ENCODE results near the gene RERE.

DNA sequence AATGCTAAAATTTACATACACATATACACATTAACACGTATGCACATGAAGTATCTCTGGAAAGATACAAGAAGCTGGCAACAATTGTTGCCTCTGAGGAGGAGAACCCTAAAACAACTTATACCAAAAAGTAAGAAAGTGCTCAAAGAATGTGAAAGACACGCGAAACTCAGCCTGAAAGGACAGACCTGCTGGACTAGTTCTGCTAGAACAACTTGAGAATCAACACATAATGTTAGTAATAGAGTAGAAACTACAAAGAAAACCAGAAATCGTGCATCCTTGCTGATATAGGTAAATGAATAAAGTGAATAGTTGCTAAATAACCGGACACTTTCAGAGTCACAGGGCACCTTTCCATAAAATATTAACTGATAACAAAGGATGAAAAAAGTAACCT, 242.5 kb downstream of the RERE start:
- TF ChIP-seq EZH2phosphoT487 (IDR thresholded peaks at IDR 0.05; ENCODE audit: unreplicated experiment), result no peak
- TF ChIP-seq POLR2AphosphoS5 (IDR thresholded peaks at IDR 0.05; ENCODE audit: low read depth), result no peak
- TF ChIP-seq, protein P1, sequence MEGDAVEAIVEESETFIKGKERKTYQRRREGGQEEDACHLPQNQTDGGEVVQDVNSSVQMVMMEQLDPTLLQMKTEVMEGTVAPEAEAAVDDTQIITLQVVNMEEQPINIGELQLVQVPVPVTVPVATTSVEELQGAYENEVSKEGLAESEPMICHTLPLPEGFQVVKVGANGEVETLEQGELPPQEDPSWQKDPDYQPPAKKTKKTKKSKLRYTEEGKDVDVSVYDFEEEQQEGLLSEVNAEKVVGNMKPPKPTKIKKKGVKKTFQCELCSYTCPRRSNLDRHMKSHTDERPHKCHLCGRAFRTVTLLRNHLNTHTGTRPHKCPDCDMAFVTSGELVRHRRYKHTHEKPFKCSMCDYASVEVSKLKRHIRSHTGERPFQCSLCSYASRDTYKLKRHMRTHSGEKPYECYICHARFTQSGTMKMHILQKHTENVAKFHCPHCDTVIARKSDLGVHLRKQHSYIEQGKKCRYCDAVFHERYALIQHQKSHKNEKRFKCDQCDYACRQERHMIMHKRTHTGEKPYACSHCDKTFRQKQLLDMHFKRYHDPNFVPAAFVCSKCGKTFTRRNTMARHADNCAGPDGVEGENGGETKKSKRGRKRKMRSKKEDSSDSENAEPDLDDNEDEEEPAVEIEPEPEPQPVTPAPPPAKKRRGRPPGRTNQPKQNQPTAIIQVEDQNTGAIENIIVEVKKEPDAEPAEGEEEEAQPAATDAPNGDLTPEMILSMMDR (conservative IDR thresholded peaks at IDR 0.05; ENCODE audit: low read depth in 2 of 2), result no peak
- no peak for TF ChIP-seq JUNB (IDR thresholded peaks at IDR 0.05; ENCODE audit: unreplicated experiment)
- no peak for TF ChIP-seq EZH2 (IDR thresholded peaks at IDR 0.05; ENCODE audit: low read depth, unreplicated experiment)
- TF ChIP-seq CREB1 (CRISPR knock-in tag; IDR thresholded peaks at IDR 0.05; ENCODE audit: low read depth), result no peak
- TF ChIP-seq, protein P2, sequence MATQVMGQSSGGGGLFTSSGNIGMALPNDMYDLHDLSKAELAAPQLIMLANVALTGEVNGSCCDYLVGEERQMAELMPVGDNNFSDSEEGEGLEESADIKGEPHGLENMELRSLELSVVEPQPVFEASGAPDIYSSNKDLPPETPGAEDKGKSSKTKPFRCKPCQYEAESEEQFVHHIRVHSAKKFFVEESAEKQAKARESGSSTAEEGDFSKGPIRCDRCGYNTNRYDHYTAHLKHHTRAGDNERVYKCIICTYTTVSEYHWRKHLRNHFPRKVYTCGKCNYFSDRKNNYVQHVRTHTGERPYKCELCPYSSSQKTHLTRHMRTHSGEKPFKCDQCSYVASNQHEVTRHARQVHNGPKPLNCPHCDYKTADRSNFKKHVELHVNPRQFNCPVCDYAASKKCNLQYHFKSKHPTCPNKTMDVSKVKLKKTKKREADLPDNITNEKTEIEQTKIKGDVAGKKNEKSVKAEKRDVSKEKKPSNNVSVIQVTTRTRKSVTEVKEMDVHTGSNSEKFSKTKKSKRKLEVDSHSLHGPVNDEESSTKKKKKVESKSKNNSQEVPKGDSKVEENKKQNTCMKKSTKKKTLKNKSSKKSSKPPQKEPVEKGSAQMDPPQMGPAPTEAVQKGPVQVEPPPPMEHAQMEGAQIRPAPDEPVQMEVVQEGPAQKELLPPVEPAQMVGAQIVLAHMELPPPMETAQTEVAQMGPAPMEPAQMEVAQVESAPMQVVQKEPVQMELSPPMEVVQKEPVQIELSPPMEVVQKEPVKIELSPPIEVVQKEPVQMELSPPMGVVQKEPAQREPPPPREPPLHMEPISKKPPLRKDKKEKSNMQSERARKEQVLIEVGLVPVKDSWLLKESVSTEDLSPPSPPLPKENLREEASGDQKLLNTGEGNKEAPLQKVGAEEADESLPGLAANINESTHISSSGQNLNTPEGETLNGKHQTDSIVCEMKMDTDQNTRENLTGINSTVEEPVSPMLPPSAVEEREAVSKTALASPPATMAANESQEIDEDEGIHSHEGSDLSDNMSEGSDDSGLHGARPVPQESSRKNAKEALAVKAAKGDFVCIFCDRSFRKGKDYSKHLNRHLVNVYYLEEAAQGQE (IDR thresholded peaks at IDR 0.05; ENCODE audit: unreplicated experiment), result no peak
- no peak for TF ChIP-seq NANOG (IDR thresholded peaks at IDR 0.05; ENCODE audit: borderline replicate concordance)
- TF ChIP-seq, protein P3, sequence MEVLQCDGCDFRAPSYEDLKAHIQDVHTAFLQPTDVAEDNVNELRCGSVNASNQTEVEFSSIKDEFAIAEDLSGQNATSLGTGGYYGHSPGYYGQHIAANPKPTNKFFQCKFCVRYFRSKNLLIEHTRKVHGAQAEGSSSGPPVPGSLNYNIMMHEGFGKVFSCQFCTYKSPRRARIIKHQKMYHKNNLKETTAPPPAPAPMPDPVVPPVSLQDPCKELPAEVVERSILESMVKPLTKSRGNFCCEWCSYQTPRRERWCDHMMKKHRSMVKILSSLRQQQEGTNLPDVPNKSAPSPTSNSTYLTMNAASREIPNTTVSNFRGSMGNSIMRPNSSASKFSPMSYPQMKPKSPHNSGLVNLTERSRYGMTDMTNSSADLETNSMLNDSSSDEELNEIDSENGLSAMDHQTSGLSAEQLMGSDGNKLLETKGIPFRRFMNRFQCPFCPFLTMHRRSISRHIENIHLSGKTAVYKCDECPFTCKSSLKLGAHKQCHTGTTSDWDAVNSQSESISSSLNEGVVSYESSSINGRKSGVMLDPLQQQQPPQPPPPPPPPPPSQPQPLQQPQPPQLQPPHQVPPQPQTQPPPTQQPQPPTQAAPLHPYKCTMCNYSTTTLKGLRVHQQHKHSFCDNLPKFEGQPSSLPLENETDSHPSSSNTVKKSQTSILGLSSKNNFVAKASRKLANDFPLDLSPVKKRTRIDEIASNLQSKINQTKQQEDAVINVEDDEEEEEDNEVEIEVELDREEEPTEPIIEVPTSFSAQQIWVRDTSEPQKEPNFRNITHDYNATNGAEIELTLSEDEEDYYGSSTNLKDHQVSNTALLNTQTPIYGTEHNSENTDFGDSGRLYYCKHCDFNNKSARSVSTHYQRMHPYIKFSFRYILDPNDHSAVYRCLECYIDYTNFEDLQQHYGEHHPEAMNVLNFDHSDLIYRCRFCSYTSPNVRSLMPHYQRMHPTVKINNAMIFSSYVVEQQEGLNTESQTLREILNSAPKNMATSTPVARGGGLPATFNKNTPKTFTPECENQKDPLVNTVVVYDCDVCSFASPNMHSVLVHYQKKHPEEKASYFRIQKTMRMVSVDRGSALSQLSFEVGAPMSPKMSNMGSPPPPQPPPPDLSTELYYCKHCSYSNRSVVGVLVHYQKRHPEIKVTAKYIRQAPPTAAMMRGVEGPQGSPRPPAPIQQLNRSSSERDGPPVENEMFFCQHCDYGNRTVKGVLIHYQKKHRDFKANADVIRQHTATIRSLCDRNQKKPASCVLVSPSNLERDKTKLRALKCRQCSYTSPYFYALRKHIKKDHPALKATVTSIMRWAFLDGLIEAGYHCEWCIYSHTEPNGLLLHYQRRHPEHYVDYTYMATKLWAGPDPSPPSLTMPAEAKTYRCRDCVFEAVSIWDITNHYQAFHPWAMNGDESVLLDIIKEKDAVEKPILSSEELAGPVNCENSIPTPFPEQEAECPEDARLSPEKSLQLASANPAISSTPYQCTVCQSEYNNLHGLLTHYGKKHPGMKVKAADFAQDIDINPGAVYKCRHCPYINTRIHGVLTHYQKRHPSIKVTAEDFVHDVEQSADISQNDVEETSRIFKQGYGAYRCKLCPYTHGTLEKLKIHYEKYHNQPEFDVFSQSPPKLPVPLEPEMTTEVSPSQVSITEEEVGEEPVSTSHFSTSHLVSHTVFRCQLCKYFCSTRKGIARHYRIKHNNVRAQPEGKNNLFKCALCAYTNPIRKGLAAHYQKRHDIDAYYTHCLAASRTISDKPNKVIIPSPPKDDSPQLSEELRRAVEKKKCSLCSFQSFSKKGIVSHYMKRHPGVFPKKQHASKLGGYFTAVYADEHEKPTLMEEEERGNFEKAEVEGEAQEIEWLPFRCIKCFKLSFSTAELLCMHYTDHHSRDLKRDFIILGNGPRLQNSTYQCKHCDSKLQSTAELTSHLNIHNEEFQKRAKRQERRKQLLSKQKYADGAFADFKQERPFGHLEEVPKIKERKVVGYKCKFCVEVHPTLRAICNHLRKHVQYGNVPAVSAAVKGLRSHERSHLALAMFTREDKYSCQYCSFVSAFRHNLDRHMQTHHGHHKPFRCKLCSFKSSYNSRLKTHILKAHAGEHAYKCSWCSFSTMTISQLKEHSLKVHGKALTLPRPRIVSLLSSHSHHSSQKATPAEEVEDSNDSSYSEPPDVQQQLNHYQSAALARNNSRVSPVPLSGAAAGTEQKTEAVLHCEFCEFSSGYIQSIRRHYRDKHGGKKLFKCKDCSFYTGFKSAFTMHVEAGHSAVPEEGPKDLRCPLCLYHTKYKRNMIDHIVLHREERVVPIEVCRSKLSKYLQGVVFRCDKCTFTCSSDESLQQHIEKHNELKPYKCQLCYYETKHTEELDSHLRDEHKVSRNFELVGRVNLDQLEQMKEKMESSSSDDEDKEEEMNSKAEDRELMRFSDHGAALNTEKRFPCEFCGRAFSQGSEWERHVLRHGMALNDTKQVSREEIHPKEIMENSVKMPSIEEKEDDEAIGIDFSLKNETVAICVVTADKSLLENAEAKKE (CRISPR knock-in tag; IDR thresholded peaks at IDR 0.05), result no peak
- TF ChIP-seq, protein P4, sequence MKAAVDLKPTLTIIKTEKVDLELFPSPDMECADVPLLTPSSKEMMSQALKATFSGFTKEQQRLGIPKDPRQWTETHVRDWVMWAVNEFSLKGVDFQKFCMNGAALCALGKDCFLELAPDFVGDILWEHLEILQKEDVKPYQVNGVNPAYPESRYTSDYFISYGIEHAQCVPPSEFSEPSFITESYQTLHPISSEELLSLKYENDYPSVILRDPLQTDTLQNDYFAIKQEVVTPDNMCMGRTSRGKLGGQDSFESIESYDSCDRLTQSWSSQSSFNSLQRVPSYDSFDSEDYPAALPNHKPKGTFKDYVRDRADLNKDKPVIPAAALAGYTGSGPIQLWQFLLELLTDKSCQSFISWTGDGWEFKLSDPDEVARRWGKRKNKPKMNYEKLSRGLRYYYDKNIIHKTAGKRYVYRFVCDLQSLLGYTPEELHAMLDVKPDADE (IDR thresholded peaks at IDR 0.05), result no peak
